ENCODE data around the gene ANK2.

ANK2 gene

DNA sequence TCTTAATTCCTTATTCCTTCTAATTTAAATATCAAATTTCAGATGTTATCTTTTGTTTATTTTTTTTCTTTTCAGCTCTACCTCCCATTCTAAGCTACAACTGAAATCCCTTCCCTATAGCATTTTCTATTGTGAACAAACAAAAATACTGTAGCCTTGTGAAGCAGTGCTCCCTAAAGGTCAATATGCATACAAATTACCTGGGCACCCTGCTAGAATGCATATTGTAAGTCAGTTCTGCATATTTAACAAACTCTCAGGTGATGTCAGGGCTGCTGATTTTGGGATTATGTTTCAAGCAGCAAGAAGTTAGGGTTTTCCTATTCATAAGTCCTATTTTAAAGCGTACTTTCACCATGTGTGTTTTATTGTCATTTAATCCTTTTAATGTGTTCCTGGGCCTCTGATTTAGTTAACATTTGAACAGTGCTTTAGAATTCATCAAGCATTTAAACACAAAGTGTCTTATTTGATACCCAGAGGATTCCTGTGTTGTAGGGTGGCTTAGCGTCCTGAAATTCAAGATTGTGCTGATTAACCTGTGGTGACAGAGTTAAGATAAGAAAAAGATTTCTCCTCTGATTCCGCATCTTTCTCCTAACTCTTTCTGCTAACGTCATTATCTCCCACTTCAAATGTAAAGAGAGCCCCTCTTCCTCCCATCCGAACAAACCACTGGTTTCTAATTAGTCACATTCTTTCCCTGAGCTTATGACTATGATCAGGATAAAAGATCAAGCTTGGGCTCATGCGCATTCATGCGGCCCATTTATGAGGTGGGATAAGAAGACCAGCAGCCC is 221.3 kb downstream of the ANK2 start:
- H3K4me3 ChIP-seq (ENCODE audit: low read depth, low read length): no peak overlapping the region
- no peak for TF ChIP-seq CTCF (IDR thresholded peaks at IDR 0.05; ENCODE audit: borderline replicate concordance, insufficient read depth, low read depth, low read length)

GRCh38 chr4:113272523-113272922 is 223.1 kb downstream of the ANK2 start:
- H3K4me3 ChIP-seq (ENCODE audit: low read depth, low read length): no peak overlapping the region
- no peak for TF ChIP-seq CTCF (IDR thresholded peaks at IDR 0.05; ENCODE audit: borderline replicate concordance, insufficient read depth, low read depth, low read length)

- TF ChIP-seq CTCF (IDR thresholded peaks at IDR 0.05; ENCODE audit: borderline replicate concordance, insufficient read depth, low read depth, low read length): no peak
Measured at GRCh38 chr4:113273721-113274220, 224.3 kb downstream of the ANK2 start.

GRCh38 chr4:113276464-113277170 is 227.2 kb downstream of the ANK2 start:
- TF ChIP-seq CTCF (IDR thresholded peaks at IDR 0.05; ENCODE audit: borderline replicate concordance, insufficient read depth, low read depth, low read length): no peak
- H3K4me3 ChIP-seq (ENCODE audit: low read depth, low read length): no peak overlapping the region

More at GRCh38 chr4:113273721-113274220, 224.3 kb downstream of the ANK2 start:
- H3K4me3 ChIP-seq (ENCODE audit: low read depth, low read length): no peak overlapping the region

- no peak overlapping the region for H3K4me3 ChIP-seq (ENCODE audit: low read depth, low read length)
- peak; percentile 80 for TF ChIP-seq CTCF (IDR thresholded peaks at IDR 0.05; ENCODE audit: borderline replicate concordance, insufficient read depth, low read depth, low read length)
Measured at GRCh38 chr4:113278324-113278934, 229.0 kb downstream of the ANK2 start.

- no peak for TF ChIP-seq CTCF (IDR thresholded peaks at IDR 0.05; ENCODE audit: borderline replicate concordance, insufficient read depth, low read depth, low read length)
Measured at GRCh38 chr4:113285501-113285900, 236.0 kb downstream of the ANK2 start.

More at GRCh38 chr4:113285501-113285900, 236.0 kb downstream of the ANK2 start:
- H3K4me3 ChIP-seq (ENCODE audit: low read depth, low read length): no peak overlapping the region
